Mucosa of stomach (tissue), 1 donor: ENCODE measurements around the gene RIT2.
"Not testable (repeated sequence)": the region's sequence is repeated elsewhere in the genome, so short reads cannot be mapped to it uniquely, and the experiment has no call there.

Source experiments
- H3K27me3 ChIP-seq: one replicate; pipeline ENCODE4 v1.7.0; 2013; ENCODE audit warnings: mild to moderate bottlenecking, low read length; ENCODE audit not compliant: control insufficient read depth, insufficient read depth
- H3K36me3 ChIP-seq: one replicate; pipeline ENCODE4 v1.7.0; 2013; ENCODE audit warnings: low read length; ENCODE audit not compliant: control insufficient read depth, insufficient read depth
- H3K4me1 ChIP-seq: one replicate; pipeline ENCODE4 v1.7.0; 2013; ENCODE audit warnings: mild to moderate bottlenecking, low read length; ENCODE audit not compliant: control insufficient read depth, insufficient read depth
- H3K4me3 ChIP-seq: one replicate; pipeline ENCODE4 v1.7.0; 2013; ENCODE audit warnings: low read length
- H3K9ac ChIP-seq: one replicate; pipeline ENCODE4 v1.7.0; 2013; ENCODE audit warnings: mild to moderate bottlenecking, low read length, moderate library complexity
- H3K9me3 ChIP-seq: one replicate; pipeline ENCODE4 v1.7.0; 2013; ENCODE audit warnings: mild to moderate bottlenecking, low read length, moderate library complexity; ENCODE audit not compliant: control insufficient read depth
- donor health status: Pancreatic carcinoma.

Gene RIT2

GRCh38 chr18:42741805-42742347 is 373.6 kb downstream of the RIT2 start:
- H3K4me3 ChIP-seq, H3K27me3 ChIP-seq, H3K9ac ChIP-seq, H3K9me3 ChIP-seq, H3K36me3 ChIP-seq, H3K4me1 ChIP-seq: not testable (repeated sequence)

- not testable (repeated sequence) for H3K9me3 ChIP-seq, H3K9ac ChIP-seq, H3K27me3 ChIP-seq, H3K36me3 ChIP-seq, H3K4me1 ChIP-seq, H3K4me3 ChIP-seq
Measured at GRCh38 chr18:42741299-42741698, 374.2 kb downstream of the RIT2 start.

- H3K9me3 ChIP-seq, result no peaks in the 10 kb centered on the region
- H3K4me3 ChIP-seq, result no peak overlapping the region
- H3K36me3 ChIP-seq, result no peaks in the 10 kb centered on the region
- H3K9ac ChIP-seq, result no peak overlapping the region
- no peaks in the 10 kb centered on the region for H3K27me3 ChIP-seq
- H3K4me1 ChIP-seq, result no peaks in the 10 kb centered on the region
Measured at GRCh38 chr18:42736074-42736473, 379.4 kb downstream of the RIT2 start.

GRCh38 chr18:42734520-42734919 is 381.0 kb downstream of the RIT2 start:
- H3K27me3 ChIP-seq, result no peaks in the 10 kb centered on the region
- H3K9me3 ChIP-seq, result no peaks in the 10 kb centered on the region
- no peaks in the 10 kb centered on the region for H3K4me1 ChIP-seq
- no peaks in the 10 kb centered on the region for H3K36me3 ChIP-seq
- no peak overlapping the region for H3K9ac ChIP-seq
- no peak overlapping the region for H3K4me3 ChIP-seq

GRCh38 chr18:42730272-42730671 is 385.2 kb downstream of the RIT2 start:
- Histone ChIP-seq H3K9ac (no peak overlapping the region), H3K9me3 (no peaks in the 10 kb centered on the region), H3K4me3 (no peak overlapping the region), H3K4me1 (no peaks in the 10 kb centered on the region), H3K27me3 (no peaks in the 10 kb centered on the region), H3K36me3 (no peaks in the 10 kb centered on the region)

- Histone ChIP-seq H3K9me3 (no peaks in the 10 kb centered on the region), H3K9ac (no peak overlapping the region), H3K4me3 (no peak overlapping the region), H3K36me3 (no peaks in the 10 kb centered on the region), H3K27me3 (no peaks in the 10 kb centered on the region), H3K4me1 (no peaks in the 10 kb centered on the region)
Measured at GRCh38 chr18:42719221-42719620, 396.3 kb downstream of the RIT2 start.

- H3K9ac ChIP-seq, result no peak overlapping the region
- no peaks in the 10 kb centered on the region for H3K27me3 ChIP-seq
- H3K4me1 ChIP-seq, result no peaks in the 10 kb centered on the region
- H3K9me3 ChIP-seq, result no peaks in the 10 kb centered on the region
- H3K36me3 ChIP-seq, result no peaks in the 10 kb centered on the region
- no peak overlapping the region for H3K4me3 ChIP-seq
Measured at GRCh38 chr18:42712065-42712464, 403.4 kb downstream of the RIT2 start.

- H3K9ac ChIP-seq, result no peak overlapping the region
- no peaks in the 10 kb centered on the region for H3K27me3 ChIP-seq
- H3K4me1 ChIP-seq, result no peaks in the 10 kb centered on the region
- H3K9me3 ChIP-seq, result no peaks in the 10 kb centered on the region
- no peak overlapping the region for H3K4me3 ChIP-seq
- H3K36me3 ChIP-seq, result no peaks in the 10 kb centered on the region
Measured at GRCh38 chr18:42707080-42707479, 408.4 kb downstream of the RIT2 start.

GRCh38 chr18:42706618-42707017 is 408.9 kb downstream of the RIT2 start:
- Histone ChIP-seq H3K4me1 (no peaks in the 10 kb centered on the region), H3K9me3 (no peaks in the 10 kb centered on the region), H3K9ac (no peak overlapping the region), H3K27me3 (no peaks in the 10 kb centered on the region), H3K36me3 (no peaks in the 10 kb centered on the region), H3K4me3 (no peak overlapping the region)

- Histone ChIP-seq H3K36me3 (no peaks in the 10 kb centered on the region), H3K9me3 (no peaks in the 10 kb centered on the region), H3K4me1 (no peaks in the 10 kb centered on the region), H3K9ac (no peak overlapping the region), H3K4me3 (no peak overlapping the region), H3K27me3 (no peaks in the 10 kb centered on the region)
Measured at GRCh38 chr18:42706029-42706608, 409.4 kb downstream of the RIT2 start.
